Cardiac muscle cell (in vitro differentiated cells and primary cell): ENCODE measurements around the gene UBAC1. TPM values are rescaled to one million over a fixed set of nuclear protein-coding genes. Genes with fewer than 3 reads are reported as not detected.

Source experiments
- DNase-seq, 2 donors: peaks; one replicate each; pipeline versions ENCODE4 v3.0.0 to v3.0.0-alpha.2; 2010 to 2017; ENCODE audit warnings: low read depth in 1 of 2, low spot score in 1 of 2
- H3K27ac ChIP-seq: fragments of 200-600 bp; sonication (generic); 2 replicates; pipeline ENCODE4 v1.5.1; 2016
- H3K27me3 ChIP-seq: fragments of 200-600 bp; sonication (generic); 2 replicates; pipeline ENCODE4 v1.6.0; 2016; ENCODE audit warnings: control low read depth
- H3K36me3 ChIP-seq: fragments of 200-600 bp; sonication (generic); 2 replicates; pipeline ENCODE4 v1.5.1; 2016; ENCODE audit warnings: control low read depth
- H3K4me1 ChIP-seq: fragments of 200-600 bp; sonication (generic); 2 replicates; pipeline ENCODE4 v1.8.1; 2017; ENCODE audit warnings: low read depth, mild to moderate bottlenecking, mixed run types
- H3K4me3 ChIP-seq: fragments of 200-600 bp; sonication (generic); 2 replicates; pipeline ENCODE4 v1.5.1; 2016; ENCODE audit warnings: mild to moderate bottlenecking
- H3K9me3 ChIP-seq: fragments of 200-600 bp; sonication (generic); 2 replicates; pipeline ENCODE4 v1.5.1; 2017; ENCODE audit warnings: low read depth, mild to moderate bottlenecking, control low read depth
- CTCF ChIP-seq: IDR thresholded peaks from 2 replicates; pipeline ENCODE4 v1.5.1; 2012; ENCODE audit warnings: low read depth, mild to moderate bottlenecking, low read length
- polyA plus RNA-seq: library from polyadenylated mRNA; unstranded; fragments of >200 nt; fragmentation: Nextera tagmentation; extraction: Ambion mirVana; gene quantifications from 2 replicates; pipeline ENCODE4 v1.2.1, GENCODE V29; 2016
- total RNA-seq: library from RNA; depleted of rRNA; stranded (reverse); fragments of >200 nt; gene quantifications from 2 replicates; pipeline ENCODE4 v1.2.3, GENCODE V29; 2016

The UBAC1 gene
- total and polyA plus RNA-seq, 2 experiments from 2014 or later: 60.1 to 66.4 TPM

- peaks cover 14% of the 10 kb centered on the region for H3K4me1 ChIP-seq
- H3K27ac ChIP-seq: peak overlapping the region; percentile 36
- no peak for DNase-seq
- no peaks in the 10 kb centered on the region for H3K9me3 ChIP-seq
- H3K27me3 ChIP-seq: no peaks in the 10 kb centered on the region
- TF ChIP-seq CTCF: no peak
- H3K36me3 ChIP-seq: no peaks in the 10 kb centered on the region
- no peak overlapping the region for H3K4me3 ChIP-seq
Measured at GRCh38 chr9:135993409-135993742, 32.2 kb upstream of the UBAC1 start.

- DNase-seq: peak; percentile 81 to 95
- H3K9me3 ChIP-seq: no peaks in the 10 kb centered on the region
- TF ChIP-seq CTCF: no peak
- H3K27ac ChIP-seq: peak overlapping the region; percentile 36
- H3K4me1 ChIP-seq: peaks cover 14% of the 10 kb centered on the region
- H3K36me3 ChIP-seq: no peaks in the 10 kb centered on the region
- no peaks in the 10 kb centered on the region for H3K27me3 ChIP-seq
- peak overlapping the region; percentile 5 for H3K4me3 ChIP-seq
Measured at GRCh38 chr9:135992486-135993408, 31.6 kb upstream of the UBAC1 start.

- TF ChIP-seq CTCF: no peak
- Histone ChIP-seq H3K27me3 (no peaks in the 10 kb centered on the region), H3K27ac (no peak overlapping the region), H3K4me3 (no peak overlapping the region), H3K36me3 (no peaks in the 10 kb centered on the region), H3K9me3 (no peaks in the 10 kb centered on the region), H3K4me1 (peaks cover 14% of the 10 kb centered on the region)
- DNase-seq: no peak
Measured at GRCh38 chr9:135991771-135992170, 30.6 kb upstream of the UBAC1 start.

- no peaks in the 10 kb centered on the region for H3K9me3 ChIP-seq
- H3K4me3 ChIP-seq: no peak overlapping the region
- no peak for TF ChIP-seq CTCF
- no peaks in the 10 kb centered on the region for H3K36me3 ChIP-seq
- no peak overlapping the region for H3K27ac ChIP-seq
- peaks cover 14% of the 10 kb centered on the region for H3K4me1 ChIP-seq
- DNase-seq: peak; percentile 81 to 90
- no peaks in the 10 kb centered on the region for H3K27me3 ChIP-seq
Measured at GRCh38 chr9:135990468-135991429, 29.6 kb upstream of the UBAC1 start.

- no peak for TF ChIP-seq CTCF
- Histone ChIP-seq H3K4me3 (no peak overlapping the region), H3K27me3 (no peaks in the 10 kb centered on the region), H3K9me3 (no peaks in the 10 kb centered on the region), H3K36me3 (no peaks in the 10 kb centered on the region), H3K4me1 (peaks cover 14% of the 10 kb centered on the region), H3K27ac (no peak overlapping the region)
- no peak for DNase-seq
Measured at GRCh38 chr9:135989722-135990467, 28.7 kb upstream of the UBAC1 start.
